ENCODE measurements around the gene ANKMY1. TPM values are rescaled to one million over a fixed set of nuclear protein-coding genes. Genes with fewer than 3 reads are reported as not detected.

Gene ANKMY1
- total RNA-seq, 1 donor from 2014 or later: 5.3 TPM

DNA sequence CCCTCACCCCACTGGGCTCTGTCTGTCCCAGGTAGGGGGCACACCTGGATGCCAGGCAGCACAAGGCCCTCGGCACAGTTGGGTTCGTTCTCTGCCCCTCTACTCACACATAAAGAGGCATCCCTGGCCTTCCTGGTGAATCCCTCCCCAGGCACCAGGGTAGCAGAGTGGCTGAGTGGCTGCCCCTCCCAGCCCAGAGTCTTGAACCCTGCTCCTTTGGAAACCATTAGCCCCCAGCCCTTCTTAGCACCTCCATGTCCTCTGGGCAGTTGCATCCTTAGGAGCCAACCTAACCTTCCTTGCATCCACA is 120.3 kb downstream of the ANKMY1 start:
- DNase-seq (ENCODE audit: low read depth, low spot score): no peak

DNA sequence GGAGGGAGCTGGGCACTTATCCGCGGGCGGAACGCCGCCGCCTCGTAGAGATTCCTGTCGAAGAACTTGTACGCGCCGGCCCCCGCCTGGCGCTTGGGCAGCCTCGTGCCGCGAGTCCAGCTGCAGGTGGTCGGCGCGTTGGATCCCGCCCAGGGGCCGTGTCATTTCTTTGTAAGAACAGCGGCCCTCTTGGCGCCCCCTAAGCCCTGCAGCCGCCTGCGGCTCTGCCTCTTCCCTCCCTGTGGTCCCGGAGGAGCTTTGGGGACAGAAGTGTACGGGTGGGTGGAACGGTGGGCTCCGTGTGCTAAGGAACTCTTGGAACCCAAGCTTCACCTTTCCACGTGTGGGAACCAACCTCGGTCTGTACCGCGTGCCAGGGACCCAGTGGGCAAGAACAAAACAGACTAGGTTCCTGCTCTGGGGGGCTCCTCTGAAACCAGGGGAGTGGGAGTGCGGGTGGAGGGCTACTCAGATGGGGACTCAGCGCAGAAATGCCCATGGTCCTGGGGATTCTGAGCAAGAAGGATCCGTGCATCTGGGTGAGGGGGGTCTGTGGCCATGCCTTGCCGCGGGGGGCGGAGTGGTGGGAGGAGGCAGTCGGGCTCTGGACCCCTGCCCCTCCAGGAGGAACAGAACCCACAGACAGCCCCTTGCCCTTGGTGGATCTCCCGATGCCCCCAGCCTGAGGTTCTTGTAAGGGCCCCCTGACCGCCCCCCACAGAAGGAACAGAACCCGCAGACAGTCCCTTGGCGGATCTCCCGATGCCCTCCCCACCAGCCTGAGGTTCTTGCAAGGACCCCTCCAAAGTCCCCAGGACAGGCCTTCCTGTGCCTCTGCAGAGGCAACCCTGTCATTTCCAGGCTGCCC is 120.9 kb downstream of the ANKMY1 start:
- DNase-seq (ENCODE audit: low read depth, low spot score): no peak

DNA sequence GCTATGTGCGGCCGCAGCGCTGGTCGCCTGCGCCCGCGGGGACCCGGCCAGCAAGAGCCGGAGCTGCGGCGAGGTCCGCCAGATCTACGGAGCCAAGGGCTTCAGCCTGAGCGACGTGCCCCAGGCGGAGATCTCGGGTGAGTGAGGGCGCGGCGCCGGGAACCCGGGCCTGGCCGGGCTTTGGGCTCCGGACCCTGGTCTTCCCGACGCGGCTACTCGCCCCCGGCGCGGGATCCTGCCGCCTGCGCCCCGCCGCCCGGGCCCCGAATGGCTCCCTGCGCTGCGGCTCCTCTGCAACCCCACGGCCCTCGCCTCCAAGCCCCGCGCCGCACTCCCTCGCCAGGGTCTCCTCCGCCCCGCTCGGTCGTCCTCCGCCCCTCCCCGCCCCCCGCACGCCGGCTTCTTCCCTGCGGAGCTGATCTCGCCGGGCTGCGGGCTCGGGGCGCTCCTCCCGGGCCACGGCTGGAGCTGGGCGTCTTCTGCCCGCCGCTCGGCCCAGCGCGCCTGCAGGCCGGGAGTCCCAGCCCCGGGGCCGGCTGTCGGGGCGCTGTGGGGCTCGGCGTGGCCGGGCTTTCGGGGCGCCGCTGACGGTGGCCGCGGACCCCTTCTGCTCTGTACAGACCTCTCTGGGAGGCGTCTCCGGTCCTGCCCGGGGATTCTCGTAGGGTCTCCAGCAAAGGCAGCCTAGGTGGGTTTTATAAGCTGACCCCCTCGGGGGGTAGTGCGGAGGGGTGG is 121.7 kb downstream of the ANKMY1 start:
- DNase-seq (ENCODE audit: low read depth, low spot score): no peak

DNA sequence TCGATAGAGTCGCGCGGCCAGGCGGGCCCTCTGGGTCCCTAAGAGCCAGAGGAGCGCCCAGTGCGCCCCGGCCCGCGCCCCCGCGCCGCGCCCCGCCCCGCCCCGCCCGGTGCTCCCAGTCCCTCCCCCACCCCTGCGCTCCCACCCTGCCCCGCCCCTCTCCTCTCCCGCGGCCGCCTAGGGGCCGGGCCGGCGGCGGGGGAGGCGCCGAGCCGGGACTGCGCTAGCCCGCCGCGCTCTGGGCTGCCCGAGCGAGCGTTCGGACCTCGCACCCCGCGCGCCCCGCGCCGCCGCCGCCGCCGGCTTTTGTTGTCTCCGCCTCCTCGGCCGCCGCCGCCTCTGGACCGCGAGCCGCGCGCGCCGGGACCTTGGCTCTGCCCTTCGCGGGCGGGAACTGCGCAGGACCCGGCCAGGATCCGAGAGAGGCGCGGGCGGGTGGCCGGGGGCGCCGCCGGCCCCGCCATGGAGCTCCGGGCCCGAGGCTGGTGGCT is 122.3 kb downstream of the ANKMY1 start, which contains the start of gene GPC1:
Gene GPC1, plus strand, starts transcription at position 207 of the 491 bp plus-strand sequence. Its CDS starts 256 bp downstream, at position 463.
- DNase-seq (ENCODE audit: low read depth, low spot score): no peak

DNA sequence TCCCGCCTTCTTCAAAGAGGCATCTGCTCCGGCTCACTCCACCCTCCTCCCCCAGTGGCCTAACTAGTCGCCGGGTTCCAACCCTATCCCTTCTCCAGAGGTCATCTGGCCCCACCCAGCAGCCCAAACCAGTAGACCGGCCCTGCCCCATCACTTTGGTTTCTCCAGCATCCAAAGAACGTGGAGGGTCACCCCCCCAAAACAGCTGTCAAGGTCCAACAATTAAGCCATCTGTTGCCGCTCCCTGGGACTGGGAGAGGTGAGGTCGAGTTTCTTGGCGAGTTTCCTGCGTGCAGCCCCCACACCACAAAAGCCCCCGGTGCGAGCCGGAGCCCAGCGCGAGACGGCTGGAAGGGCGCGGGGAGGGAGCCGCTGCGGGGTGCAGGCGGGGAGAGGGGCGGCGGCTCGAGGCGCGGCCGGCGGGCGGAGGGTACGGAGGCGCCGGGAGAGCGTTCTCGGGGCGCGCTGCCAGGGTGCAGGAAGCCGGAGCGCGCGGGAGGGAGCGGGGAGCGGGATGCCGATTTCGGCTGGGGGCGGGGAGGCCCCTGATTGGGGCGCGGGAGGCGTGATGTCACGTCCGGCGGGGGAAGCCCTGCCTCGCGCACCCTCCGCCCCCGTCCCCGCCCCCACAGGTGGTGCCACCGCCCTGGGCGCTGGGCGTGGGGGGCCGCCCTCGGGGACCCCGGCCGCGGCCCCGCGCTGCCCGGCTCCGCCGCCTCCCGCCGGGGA is 122.9 kb downstream of the ANKMY1 start:
- no peak for DNase-seq (ENCODE audit: low read depth, low spot score)

DNA sequence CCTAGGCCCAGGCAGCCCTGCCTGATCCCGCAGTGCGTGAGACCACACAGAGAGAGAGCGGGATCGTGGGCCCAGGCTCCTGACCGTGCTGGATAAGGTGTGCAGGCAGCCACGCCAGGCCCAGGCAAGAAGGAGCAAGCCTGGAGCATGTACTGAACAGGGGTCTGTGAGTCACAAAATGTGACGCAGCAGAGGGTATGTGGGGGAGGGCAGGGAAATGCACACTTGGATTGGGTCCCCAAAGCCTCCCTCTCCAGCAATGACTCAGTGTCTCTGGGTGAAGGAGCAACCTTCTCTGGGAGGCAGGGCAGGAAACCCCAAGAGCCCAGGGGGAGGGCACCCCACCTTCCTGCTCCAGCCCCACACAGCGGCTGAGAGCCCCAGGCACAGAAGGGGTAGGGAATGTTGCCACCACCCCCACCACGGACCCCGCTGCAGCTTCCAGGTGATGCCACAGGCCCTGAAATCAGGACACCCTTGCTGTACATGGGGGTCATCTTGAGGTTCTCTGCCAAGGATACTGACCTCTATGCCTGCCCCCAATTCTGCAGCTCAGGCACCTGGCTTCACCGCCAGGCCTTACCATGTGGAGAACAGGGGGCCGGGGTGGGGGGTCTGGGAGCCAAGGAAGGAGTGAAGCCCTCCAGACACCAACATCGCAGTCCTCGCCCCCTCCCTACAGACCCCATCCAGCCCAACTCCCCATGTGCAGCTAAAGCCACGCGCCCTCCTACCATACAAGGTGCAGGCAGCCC is 123.6 kb downstream of the ANKMY1 start:
- DNase-seq (ENCODE audit: low read depth, low spot score): no peak

DNA sequence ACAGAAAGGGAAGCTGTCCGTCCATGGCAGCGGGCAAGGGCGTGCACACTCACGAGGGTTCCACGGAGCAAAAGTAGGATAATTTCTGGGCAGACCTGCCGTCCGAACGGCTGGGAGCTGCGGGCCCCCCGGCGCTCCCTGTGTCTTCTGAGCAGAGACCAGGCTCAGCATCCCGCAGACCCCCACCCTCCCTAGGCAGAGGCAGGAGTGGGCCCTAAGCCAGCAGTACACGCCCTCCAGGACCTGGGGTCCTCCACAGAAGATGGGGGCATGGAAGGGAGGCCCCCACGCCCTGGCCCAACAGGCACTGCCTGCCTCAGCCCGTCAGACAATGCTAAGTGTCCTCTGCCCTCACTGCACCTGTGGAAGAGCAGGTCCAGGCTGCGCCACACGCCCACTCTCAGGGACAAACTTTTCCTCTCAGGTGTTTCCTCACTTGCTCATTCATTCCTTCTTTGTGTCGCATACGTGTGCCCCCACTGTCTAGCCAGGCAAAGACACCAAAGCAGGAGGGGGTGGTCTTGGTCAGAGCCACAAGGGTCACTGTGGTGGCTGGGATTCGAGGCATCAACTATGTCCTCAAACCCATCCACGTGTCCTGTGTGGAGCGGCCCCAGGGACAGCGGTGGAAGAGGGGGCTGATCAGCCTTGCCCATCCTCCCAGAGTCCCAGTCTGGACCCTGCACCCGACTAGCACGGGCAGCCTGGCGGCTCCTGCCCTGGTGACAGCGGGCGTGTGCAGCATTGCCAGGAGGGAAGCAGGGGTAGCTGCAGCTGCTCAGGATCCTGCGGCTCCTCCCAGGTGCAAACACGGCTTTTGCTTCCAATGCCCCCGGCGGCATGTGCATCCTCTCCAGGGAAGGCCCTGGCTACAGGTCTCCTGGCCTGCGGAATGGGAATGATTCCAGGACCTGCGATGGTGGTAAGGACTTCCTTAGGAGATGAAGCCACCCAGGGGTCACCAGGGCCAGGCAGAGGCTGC is 124.7 kb downstream of the ANKMY1 start:
- no peak for DNase-seq (ENCODE audit: low read depth, low spot score)

DNA sequence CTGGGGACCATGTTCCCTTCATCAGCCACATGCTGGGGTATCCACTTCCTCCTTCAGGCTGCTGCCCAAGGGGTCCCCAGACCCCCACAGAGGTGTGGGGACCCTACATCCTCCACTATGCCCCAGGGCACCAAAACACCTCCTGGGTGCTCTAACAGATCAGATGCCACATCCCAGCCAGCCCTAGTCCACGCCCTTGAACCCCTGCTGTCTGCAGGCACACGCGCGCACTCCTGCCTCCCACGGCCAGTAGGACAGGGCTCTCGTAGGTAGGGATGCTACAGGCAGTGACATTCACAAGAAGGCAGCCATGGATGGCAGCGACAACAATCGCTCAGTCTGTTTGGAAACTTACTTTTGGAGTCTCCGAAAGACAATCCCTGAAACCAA is 125.4 kb downstream of the ANKMY1 start:
- no peak for DNase-seq (ENCODE audit: low read depth, low spot score)

DNA sequence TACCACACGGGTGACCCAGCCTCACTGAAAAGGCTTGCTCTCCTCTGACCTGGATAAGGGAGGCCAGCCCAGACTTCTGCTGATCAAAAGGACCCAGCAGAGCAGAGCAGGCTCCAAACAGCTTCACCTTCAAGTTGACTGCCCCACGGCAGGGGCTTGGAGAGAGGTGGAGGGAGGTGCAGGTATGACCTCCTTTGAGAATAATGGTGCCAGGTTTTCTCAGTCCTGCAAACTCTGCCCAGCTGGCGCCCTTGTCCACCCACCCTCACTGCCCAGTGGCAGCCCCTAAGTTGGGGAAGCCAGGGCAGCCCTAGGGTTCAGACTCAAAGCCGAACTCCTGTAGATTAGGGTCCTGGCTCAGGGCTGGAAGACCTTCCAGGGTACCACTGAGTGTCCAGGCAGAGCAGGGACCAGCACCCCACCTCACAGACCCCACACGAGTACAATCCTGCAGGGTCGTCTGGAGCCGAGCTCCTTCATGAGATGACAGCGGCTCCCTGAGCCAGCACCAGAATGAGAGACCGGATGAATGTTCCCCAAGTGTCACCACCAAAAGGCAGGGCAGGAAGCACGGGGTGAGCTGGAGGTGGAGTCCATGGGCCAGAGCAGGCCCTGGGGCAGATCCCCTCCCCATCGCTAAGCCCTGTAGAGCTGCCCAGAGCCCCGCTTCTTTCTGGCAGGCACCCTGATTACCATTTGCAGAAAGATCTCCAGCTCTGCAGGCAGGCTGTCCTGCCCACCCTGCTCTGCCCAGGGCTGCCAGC is 125.9 kb downstream of the ANKMY1 start:
- DNase-seq (ENCODE audit: low read depth, low spot score): no peak

DNA sequence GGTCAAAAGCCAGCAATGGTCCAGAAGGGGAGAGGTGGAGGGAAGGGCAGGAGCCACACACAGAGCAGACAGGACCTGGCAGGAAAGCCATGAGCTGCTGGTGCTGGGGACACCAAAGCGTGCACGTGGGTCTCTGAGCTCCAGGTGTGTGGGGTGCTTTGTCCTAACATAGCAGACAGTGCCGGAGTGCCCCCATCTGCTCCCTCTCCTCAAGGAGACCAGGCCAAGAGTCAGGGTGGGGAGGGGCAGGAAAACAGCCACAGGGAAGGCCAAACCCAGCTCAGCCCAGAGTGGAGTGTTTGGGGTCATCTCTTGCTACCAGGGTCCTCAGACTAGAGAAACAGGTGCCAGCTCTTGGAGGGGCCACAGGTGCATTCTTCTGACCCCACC is 126.5 kb downstream of the ANKMY1 start:
- DNase-seq (ENCODE audit: low read depth, low spot score): no peak

DNA sequence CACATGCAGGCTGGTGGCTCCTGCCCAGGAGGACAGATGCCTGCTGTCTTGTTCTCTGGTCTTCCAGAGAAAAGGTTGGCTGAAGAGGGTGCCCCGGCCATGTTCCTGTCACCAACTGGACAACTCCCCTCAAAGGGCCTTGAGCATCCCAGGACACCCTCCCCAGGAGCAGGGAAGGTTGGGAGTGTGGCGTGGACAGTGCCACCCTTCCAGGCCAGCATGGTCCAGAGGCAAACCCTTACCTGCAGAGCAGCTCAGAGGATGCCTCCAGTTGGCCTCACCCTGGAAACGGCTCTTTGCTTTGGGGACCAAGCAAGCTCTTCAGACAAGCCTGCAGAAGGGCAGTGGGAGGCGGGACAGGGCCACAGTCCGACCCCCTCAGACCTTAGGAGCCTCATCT is 127.2 kb downstream of the ANKMY1 start:
- no peak for DNase-seq (ENCODE audit: low read depth, low spot score)

DNA sequence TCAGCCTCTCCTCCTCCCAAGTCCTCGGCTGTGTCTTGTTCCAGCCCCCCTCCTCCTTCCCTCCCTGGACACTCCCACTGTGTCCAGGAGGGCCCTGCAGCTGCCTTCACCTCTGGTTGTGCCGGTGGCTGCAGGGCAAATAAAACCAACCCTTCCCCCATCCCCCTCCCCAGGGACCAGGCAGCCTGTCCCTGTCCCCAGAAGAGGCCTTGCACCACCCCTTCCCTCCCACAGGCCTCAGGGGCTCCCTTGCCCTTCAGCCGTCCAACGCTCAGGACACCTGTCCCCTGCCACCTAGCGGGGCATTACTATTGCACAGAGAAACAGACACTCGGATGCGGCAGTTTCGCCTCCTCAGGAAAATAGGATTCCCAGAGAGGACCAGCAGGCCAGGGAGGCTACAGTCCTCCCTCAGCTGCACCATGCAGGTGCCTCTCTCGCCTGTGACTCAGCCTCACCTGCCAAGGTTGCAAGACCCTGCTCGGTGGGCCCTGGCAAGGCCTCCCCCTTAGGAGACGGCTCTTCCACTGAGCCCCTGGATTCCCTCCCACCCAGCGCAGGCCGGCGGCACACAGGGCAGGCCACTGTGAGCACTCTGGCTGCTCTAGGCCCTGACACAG is 127.8 kb downstream of the ANKMY1 start:
- no peak for DNase-seq (ENCODE audit: low read depth, low spot score)

Other genes with a start within 250 kb of the ANKMY1 start
- gene GPC1, start 122.3 kb downstream of the ANKMY1 start, total RNA-seq: 18.6 and 27.2 TPM in 2 replicates
- gene DUSP28, start 2.4 kb upstream of the ANKMY1 start, total RNA-seq: 1.8 and 2.2 TPM in 2 replicates
- gene RNPEPL1, start 10.5 kb upstream of the ANKMY1 start, total RNA-seq: 18.4 and 20.8 TPM in 2 replicates
- gene CAPN10, start 28.7 kb upstream of the ANKMY1 start, total RNA-seq: 28.9 and 30.3 TPM in 2 replicates
- 0.13 and 0.21 TPM in 2 replicates for gene GPR35, start 67.5 kb upstream of the ANKMY1 start, total RNA-seq
- not detected in 2 replicates for gene AQP12B, start 124.9 kb upstream of the ANKMY1 start, total RNA-seq
- gene AQP12A, start 133.9 kb upstream of the ANKMY1 start, total RNA-seq: not detected in 2 replicates